ENCODE results near the gene TDRD15.

Gene TDRD15

GRCh38 chr2:21191535-21191934 is 67.8 kb downstream of the TDRD15 start:
- DNase-seq (ENCODE audit: extremely low read depth, insufficient read length), result no peak
- Histone ChIP-seq H3K27me3 (replicated peaks; ENCODE audit: control insufficient read depth, insufficient read depth, low read length) (no peaks in the 10 kb centered on the region; the same call in 1 of the 2 replicates), H3K36me3 (ENCODE audit: control insufficient read depth, insufficient read depth, low read length) (no peaks in the 10 kb centered on the region), H3K4me3 (replicated peaks; ENCODE audit: low read depth, low read length) (no peak overlapping the region)
- no peak for TF ChIP-seq CTCF (IDR thresholded peaks at IDR 0.05; ENCODE audit: insufficient read depth, low read length, poor library complexity, severe bottlenecking)
